GM12878 (cell line): Measurements from ENCODE around the gene TRA2B. TPM values are rescaled to one million over a fixed set of nuclear protein-coding genes. Genes with fewer than 3 reads are reported as not detected.

ENCODE experiments used
- DPF2 ChIP-seq: fragments of 450-650 bp; IDR thresholded peaks from 2 replicates; pipeline ENCODE4 v1.6.1; 2017; ENCODE audit warnings: mild to moderate bottlenecking
- MEF2B ChIP-seq: fragments of 450-650 bp; IDR thresholded peaks from 2 replicates; pipeline ENCODE4 v1.6.1; 2018; ENCODE audit warnings: mild to moderate bottlenecking, moderate library complexity; ENCODE audit not compliant: partially characterized antibody, poor library complexity, severe bottlenecking
- MTA2 ChIP-seq: fragments of 450-650 bp; IDR thresholded peaks from 2 replicates; pipeline ENCODE4 v1.6.1; 2016; ENCODE audit warnings: low read depth, mild to moderate bottlenecking, moderate library complexity
- SUPT20H ChIP-seq: IDR thresholded peaks from 2 replicates; pipeline ENCODE4 v1.6.1; 2011; ENCODE audit warnings: low read depth, mild to moderate bottlenecking, low read length, moderate library complexity, borderline replicate concordance; ENCODE audit not compliant: control insufficient read depth
- ZNF207 ChIP-seq: fragments of 450-650 bp; IDR thresholded peaks from 2 replicates; pipeline ENCODE4 v1.6.1; 2014; ENCODE audit warnings: antibody characterized with exemption, mild to moderate bottlenecking, borderline replicate concordance
- polyA plus RNA-seq, 11 experiments: library from polyadenylated mRNA; depleted of rRNA in 4 of 11; unstranded in 6 of 11; stranded (reverse) in 5 of 11; fragments of >200 nt; fragmentation: Nextera tagmentation in 4 of 11; fragmentation: Illumina TruSeq in 1 of 11; extraction: Ambion mirVana in 4 of 11; extraction: Trizol in 1 of 11; gene quantifications; 1 replicate in 1 of 11; 2 replicates in 10 of 11; pipeline versions ENCODE4 v1.2.1 to v1.2.3, GENCODE V29; 2011 to 2016; ENCODE audit warnings: inconsistent platforms in 2 of 11, missing spikeins in 2 of 11, low read depth in 1 of 11
- total RNA-seq, 4 experiments: library from RNA; depleted of rRNA in 3 of 4; stranded (reverse); fragments of >200 nt in 3 of 4; fragmentation: Illumina TruSeq in 1 of 4; extraction: Trizol in 1 of 4; gene quantifications; 2 replicates each; pipeline versions ENCODE4 v1.2.1 to v1.2.3, GENCODE V29; 2013 to 2021
- TF ChIP-seq, protein P1 (sequence below): fragments of 450-650 bp; formaldehyde crosslinking; IDR thresholded peaks from 2 replicates; pipeline ENCODE4 v1.4.0; 2020; ENCODE audit warnings: mild to moderate bottlenecking, moderate library complexity
- TF ChIP-seq, protein P2 (sequence below): fragments of 450-650 bp; IDR thresholded peaks from 2 replicates; pipeline ENCODE4 v1.6.1; 2017; ENCODE audit warnings: mild to moderate bottlenecking
- TF ChIP-seq, protein P3 (sequence below): fragments of 450-650 bp; IDR thresholded peaks from 2 replicates; pipeline ENCODE4 v1.6.1; 2017; ENCODE audit warnings: mild to moderate bottlenecking, moderate library complexity

Gene TRA2B
- total and polyA plus RNA-seq, 10 of the 15 experiments (the other 5 are each of a cell fraction or from before 2014, with no cell fraction given) = 130 to 317 (median 278) TPM

DNA sequence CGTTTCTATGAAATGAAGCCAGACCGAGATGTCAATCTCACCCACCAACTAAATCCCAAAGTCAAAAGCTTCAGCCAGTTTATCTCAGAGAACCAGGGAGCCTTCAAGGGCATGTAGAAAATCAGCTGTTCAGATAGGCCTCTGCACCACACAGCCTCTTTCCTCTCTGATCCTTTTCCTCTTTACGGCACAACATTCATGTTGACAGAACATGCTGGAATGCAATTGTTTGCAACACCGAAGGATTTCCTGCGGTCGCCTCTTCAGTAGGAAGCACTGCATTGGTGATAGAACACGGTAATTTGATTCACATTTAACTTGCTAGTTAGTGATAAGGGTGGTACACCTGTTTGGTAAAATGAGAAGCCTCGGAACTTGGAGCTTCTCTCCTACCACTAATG lies 41.9 kb upstream of the TRA2B start (continued):
- TF ChIP-seq, protein P1, sequence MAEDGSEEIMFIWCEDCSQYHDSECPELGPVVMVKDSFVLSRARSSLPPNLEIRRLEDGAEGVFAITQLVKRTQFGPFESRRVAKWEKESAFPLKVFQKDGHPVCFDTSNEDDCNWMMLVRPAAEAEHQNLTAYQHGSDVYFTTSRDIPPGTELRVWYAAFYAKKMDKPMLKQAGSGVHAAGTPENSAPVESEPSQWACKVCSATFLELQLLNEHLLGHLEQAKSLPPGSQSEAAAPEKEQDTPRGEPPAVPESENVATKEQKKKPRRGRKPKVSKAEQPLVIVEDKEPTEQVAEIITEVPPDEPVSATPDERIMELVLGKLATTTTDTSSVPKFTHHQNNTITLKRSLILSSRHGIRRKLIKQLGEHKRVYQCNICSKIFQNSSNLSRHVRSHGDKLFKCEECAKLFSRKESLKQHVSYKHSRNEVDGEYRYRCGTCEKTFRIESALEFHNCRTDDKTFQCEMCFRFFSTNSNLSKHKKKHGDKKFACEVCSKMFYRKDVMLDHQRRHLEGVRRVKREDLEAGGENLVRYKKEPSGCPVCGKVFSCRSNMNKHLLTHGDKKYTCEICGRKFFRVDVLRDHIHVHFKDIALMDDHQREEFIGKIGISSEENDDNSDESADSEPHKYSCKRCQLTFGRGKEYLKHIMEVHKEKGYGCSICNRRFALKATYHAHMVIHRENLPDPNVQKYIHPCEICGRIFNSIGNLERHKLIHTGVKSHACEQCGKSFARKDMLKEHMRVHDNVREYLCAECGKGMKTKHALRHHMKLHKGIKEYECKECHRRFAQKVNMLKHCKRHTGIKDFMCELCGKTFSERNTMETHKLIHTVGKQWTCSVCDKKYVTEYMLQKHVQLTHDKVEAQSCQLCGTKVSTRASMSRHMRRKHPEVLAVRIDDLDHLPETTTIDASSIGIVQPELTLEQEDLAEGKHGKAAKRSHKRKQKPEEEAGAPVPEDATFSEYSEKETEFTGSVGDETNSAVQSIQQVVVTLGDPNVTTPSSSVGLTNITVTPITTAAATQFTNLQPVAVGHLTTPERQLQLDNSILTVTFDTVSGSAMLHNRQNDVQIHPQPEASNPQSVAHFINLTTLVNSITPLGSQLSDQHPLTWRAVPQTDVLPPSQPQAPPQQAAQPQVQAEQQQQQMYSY (CRISPR knock-in tag) = no peak
- TF ChIP-seq MTA2 (no peak), SUPT20H (no peak), MEF2B (no peak), ZNF207 (no peak), DPF2 (no peak)
- TF ChIP-seq, protein P2, sequence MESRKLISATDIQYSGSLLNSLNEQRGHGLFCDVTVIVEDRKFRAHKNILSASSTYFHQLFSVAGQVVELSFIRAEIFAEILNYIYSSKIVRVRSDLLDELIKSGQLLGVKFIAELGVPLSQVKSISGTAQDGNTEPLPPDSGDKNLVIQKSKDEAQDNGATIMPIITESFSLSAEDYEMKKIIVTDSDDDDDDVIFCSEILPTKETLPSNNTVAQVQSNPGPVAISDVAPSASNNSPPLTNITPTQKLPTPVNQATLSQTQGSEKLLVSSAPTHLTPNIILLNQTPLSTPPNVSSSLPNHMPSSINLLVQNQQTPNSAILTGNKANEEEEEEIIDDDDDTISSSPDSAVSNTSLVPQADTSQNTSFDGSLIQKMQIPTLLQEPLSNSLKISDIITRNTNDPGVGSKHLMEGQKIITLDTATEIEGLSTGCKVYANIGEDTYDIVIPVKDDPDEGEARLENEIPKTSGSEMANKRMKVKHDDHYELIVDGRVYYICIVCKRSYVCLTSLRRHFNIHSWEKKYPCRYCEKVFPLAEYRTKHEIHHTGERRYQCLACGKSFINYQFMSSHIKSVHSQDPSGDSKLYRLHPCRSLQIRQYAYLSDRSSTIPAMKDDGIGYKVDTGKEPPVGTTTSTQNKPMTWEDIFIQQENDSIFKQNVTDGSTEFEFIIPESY = no peak
- TF ChIP-seq, protein P3, sequence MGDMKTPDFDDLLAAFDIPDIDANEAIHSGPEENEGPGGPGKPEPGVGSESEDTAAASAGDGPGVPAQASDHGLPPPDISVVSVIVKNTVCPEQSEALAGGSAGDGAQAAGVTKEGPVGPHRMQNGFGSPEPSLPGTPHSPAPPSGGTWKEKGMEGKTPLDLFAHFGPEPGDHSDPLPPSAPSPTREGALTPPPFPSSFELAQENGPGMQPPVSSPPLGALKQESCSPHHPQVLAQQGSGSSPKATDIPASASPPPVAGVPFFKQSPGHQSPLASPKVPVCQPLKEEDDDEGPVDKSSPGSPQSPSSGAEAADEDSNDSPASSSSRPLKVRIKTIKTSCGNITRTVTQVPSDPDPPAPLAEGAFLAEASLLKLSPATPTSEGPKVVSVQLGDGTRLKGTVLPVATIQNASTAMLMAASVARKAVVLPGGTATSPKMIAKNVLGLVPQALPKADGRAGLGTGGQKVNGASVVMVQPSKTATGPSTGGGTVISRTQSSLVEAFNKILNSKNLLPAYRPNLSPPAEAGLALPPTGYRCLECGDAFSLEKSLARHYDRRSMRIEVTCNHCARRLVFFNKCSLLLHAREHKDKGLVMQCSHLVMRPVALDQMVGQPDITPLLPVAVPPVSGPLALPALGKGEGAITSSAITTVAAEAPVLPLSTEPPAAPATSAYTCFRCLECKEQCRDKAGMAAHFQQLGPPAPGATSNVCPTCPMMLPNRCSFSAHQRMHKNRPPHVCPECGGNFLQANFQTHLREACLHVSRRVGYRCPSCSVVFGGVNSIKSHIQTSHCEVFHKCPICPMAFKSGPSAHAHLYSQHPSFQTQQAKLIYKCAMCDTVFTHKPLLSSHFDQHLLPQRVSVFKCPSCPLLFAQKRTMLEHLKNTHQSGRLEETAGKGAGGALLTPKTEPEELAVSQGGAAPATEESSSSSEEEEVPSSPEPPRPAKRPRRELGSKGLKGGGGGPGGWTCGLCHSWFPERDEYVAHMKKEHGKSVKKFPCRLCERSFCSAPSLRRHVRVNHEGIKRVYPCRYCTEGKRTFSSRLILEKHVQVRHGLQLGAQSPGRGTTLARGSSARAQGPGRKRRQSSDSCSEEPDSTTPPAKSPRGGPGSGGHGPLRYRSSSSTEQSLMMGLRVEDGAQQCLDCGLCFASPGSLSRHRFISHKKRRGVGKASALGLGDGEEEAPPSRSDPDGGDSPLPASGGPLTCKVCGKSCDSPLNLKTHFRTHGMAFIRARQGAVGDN = no peak
- TF ChIP-seq, all 136 proteins: peak for 0
